ENCODE data around the gene DRD1.
"Not testable (repeated sequence)": the region's sequence is repeated elsewhere in the genome, so short reads cannot be mapped to it uniquely, and the experiment has no call there.

The DRD1 gene

DNA sequence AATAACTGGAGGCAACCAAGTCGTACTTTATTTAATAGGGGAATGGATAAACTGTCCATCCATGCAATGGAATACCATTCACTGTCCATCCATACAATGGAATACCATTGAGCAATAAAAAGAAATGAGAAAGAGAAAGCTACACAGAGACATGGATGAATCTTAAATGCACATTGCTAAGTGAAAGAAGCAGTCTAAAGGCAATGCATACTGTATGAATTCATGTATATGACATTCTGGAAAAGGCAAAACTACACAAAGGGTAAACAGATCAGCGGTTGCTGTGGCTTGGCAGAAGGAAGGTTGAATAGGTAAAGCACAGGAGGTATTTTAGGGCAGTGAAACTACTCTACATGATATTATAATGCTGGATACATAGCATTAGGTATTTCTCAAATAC is 16.2 kb downstream of the DRD1 start:
- no peak for DNase-seq (ENCODE audit: low read depth in 2 of 2)

DNA sequence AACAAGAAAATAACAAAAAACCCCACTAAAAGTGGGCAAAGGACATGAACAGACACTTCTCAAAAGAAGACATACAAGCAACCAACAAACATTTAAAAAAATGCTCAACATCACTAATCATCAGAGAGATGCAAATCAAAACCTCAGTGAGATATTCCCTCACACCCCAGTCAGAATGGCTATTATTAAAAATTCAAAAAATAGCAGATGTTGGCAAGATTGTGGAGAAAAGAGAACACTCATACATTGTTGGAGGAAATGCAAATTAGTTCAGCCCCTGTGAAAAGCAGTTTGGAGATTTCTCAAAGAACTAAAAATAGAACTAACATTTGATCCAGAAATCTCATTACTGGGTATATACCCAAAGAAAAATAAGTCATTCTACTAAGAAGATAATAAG is 19.4 kb downstream of the DRD1 start:
- DNase-seq (ENCODE audit: low read depth in 2 of 2): not testable (repeated sequence)

DNA sequence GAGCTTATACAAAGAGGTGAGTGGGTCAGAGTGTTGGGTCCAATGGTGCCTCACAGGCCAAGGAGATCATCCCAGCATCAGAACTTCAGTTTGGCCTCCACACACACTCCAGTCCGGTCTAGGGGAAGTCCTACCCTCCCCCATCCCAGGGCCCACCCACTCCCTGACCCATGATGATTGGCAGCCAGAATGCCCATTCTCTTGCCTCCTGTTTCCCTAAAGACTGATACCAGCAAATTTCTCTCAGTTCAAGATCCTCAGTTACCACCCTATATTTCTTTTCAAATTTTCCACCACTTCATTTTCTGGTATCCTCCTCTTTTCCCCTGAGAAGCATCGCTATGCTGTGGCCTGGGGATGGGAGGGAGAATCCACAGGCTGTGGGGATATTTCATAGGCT is 21.9 kb downstream of the DRD1 start:
- DNase-seq (ENCODE audit: low read depth in 2 of 2): no peak

DNA sequence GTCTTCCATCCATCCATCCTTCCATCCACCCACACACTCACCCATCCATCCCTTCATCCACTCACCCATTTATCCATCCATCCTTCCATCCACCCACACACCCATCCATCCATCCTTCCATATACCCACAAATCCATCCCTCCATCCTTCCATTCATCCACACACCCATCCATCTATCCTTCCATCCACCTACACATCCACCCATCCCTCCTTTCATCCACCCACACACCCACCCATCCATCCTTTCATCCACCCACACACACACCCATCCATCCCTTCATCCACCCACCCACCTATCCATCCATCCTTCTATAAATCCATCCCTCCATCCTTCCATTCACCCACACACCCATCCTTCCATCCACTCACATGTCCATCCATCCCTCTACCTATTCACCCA is 23.6 kb downstream of the DRD1 start:
- DNase-seq (ENCODE audit: low read depth in 2 of 2): no peak

DNA sequence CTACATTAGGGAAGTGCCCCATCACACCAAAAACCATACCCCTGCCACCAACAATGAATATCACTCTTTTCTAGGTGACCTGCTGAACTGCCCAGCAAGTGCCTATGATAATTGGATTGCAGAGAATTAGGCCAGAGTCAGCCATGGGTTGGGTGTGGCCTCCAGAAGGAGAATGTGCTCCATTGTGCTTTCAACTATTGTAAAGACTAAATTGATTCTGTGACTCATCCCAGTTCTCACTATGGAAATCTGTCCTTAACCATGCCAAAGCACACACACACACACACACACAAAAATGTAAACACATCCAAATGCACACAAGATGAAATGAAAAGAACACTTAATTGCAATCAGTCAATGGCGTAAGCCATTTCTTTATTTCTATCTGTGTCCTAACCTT is 25.7 kb downstream of the DRD1 start:
- DNase-seq (ENCODE audit: low read depth in 2 of 2): no peak

DNA sequence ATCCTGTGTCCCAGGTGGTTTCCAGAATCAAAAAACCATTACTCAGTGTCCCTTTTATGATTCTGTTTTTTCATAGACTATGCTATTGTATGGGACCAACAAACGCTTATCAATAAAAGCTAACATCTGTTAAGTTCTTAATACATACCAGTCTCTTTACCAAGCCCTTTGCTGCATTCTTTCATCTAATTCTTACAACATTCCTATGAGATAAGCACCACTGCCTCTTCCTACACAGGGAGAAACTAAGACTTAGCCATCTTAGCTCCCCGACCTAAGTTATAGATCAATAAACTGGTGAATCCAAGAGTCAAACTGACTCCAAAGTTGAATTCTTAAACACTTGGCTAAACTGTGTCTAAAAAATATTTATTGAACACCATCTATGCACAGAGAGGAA is 26.6 kb downstream of the DRD1 start:
- DNase-seq (ENCODE audit: low read depth in 2 of 2): no peak

- no peak for DNase-seq (ENCODE audit: low read depth in 2 of 2)
Measured at GRCh38 chr5:175415303-175415702, 28.7 kb downstream of the DRD1 start.

GRCh38 chr5:175410926-175411325 is 33.1 kb downstream of the DRD1 start:
- no peak for DNase-seq (ENCODE audit: low read depth in 2 of 2)

DNA sequence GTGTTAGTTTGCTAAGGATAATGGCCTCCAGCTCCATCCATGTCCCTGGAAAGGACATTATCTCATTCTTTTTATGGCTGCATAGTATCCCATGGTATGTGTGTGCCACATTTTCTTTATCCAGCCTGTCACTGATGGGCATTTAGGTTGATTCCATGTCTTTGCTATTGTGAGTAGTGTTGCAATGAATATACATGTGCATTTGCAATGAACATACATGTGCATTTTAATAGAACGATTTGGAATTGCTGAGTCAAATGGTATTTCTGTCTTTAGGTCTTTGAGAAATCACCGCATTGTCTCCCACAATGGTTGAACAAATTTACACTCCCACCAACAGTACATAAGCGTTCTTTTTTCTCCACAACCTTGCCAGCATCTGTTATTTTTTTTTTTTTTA is 37.7 kb downstream of the DRD1 start:
- no peak for DNase-seq (ENCODE audit: low read depth in 2 of 2)

DNA sequence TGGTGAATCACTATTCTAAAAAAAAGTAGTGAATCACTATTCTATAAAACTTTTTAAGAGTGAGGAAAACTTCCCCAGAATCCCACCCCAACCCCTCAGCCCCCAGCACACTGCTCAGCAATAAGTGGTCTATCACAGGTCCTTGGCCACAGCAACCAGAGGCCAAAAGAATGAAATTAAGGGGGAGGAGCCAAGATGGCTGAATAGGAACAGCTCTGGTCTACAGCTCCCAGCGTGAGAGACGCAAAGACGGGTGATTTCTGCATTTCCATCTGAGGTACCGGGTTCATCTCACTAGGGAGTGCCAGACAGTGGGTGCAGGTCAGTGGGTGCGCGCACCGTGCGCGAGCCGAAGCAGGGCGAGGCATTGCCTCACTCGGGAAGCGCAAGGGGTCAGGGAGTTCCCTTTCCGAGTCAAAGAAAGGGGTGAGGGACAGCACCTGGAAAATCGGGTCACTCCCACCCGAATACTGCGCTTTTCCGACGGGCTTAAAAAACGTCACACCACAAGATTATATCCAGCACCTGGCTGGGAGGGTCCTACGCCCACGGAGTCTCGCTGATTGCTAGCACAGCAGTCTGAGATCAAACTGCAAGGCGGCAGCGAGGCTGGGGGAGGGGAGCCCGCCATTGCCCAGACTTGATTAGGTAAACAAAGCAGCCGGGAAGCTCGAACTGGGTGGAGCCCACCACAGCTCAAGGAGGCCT is 46.2 kb downstream of the DRD1 start:
- not testable (repeated sequence) for DNase-seq (ENCODE audit: low read depth in 2 of 2)

GRCh38 chr5:175395430-175395829 is 48.6 kb downstream of the DRD1 start:
- not testable (repeated sequence) for DNase-seq (ENCODE audit: low read depth in 2 of 2)

DNA sequence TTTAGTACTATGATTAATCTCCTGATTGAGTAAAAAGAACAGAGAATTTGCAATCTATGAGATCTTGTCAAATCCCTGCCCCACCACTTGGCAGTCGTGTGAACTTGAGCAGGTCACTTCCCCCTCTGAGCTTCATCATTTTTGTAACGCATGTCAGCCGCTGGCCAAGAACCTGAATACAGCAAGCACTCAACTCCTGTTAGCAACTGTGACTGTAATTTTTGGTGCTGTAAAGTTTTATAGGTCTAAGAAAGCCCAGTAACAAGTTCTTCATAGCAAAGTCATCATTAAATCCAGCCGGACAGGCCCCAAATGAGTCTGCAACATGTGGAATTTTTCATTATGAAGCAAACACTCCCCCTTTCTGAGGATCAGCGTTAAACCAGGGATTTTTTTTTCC is 49.4 kb downstream of the DRD1 start:
- DNase-seq (ENCODE audit: low read depth in 2 of 2): no peak

DNA sequence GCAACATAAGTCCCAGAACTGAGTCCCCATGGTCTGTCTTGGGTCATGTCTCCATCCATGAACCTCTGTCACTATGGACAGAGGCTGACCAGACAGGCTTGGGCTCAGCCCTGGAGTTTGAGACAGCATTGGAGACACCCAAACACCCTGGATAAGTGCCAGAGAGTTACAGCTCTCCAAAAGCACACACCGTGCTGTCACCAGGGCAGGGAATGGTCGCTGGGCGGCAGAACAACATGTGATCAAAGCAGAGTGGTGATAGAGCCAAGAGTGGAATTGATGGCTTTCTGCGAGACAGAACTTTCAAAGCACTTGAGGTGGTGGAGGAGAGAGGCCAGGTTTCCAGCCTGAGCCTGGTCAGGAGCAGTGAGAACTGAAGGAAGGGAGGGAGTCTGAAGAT is 50.1 kb downstream of the DRD1 start:
- DNase-seq (ENCODE audit: low read depth in 2 of 2): no peak

GRCh38 chr5:175392236-175392635 is 51.7 kb downstream of the DRD1 start:
- DNase-seq (ENCODE audit: low read depth in 2 of 2): no peak

GRCh38 chr5:175390352-175391083 is 53.5 kb downstream of the DRD1 start:
- no peak for DNase-seq (ENCODE audit: low read depth in 2 of 2)
